Left ventricle myocardium inferior (tissue), 1 donor: ENCODE measurements around the gene TAF1B. TPM values are rescaled to one million over a fixed set of nuclear protein-coding genes. Genes with fewer than 3 reads are reported as not detected.

ENCODE experiments used
- DNase-seq: peaks from one replicate; pipeline ENCODE4 v3.0.0-alpha.2; 2020
- H3K27ac ChIP-seq: fragments of 200-600 bp; replicated peaks from 2 replicates; pipeline ENCODE4 v1.8.0; 2021
- H3K27me3 ChIP-seq: fragments of 200-600 bp; 2 replicates; pipeline ENCODE4 v1.8.0; 2021; ENCODE audit warnings: low read depth
- H3K36me3 ChIP-seq: fragments of 200-600 bp; 2 replicates; pipeline ENCODE4 v1.8.0; 2021
- H3K4me1 ChIP-seq: fragments of 200-600 bp; 2 replicates; pipeline ENCODE4 v1.8.0; 2021
- H3K4me3 ChIP-seq: fragments of 200-600 bp; 2 replicates; pipeline ENCODE4 v1.8.0; 2021; ENCODE audit warnings: mild to moderate bottlenecking, moderate library complexity
- H3K9me3 ChIP-seq: fragments of 200-600 bp; replicated peaks from 2 replicates; pipeline ENCODE4 v1.8.0; 2021
- intact Hi-C: fragments of 100-400 bp; cut with micrococcal nuclease; formaldehyde crosslinking; loops from one replicate; pipeline ENCODE4 v1.11.0; 2022
- total RNA-seq: library from RNA; stranded (reverse); fragmentation: NEBNext Ultra II Directional; extraction: Animal tissue kit (Norgen Biotek cat#: 25700); gene quantifications from one replicate; pipeline ENCODE4 v1.2.1, GENCODE V29; 2021
- TF ChIP-seq, protein P1 (sequence below): fragments of 200-600 bp; IDR thresholded peaks from 2 replicates; pipeline ENCODE4 v1.8.0; 2021; ENCODE audit warnings: antibody characterized with exemption, mild to moderate bottlenecking, borderline replicate concordance
- donor health status: DM: no; HTN: yes; CAD: no; lungs with severe emphysema.

TAF1B gene
- total RNA-seq, 1 donor from 2014 or later: 4.2 TPM

DNA sequence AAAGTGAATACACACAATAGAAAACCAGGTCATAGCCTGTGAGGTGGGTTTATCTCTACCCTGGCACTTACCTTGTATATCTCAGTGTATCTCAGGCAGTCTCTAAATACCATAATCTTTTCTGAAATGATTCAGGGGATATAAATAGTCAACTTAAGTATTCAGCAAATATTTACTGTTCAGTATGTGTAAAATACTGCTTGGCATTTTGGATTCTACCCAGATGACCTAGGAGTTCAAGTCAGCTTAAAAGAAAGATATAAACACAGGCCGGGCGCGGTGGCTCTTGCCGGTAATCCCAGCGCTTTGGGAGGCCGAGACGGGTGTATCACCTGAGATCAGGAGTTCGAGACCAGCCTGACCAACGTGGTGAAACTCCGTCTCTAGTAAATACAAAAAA lies 132.1 kb downstream of the TAF1B start:
- H3K9me3 ChIP-seq: no peaks in the 10 kb centered on the region
- intact Hi-C loops: no loop called here
- no peaks in the 10 kb centered on the region for H3K36me3 ChIP-seq
- TF ChIP-seq, protein P1, sequence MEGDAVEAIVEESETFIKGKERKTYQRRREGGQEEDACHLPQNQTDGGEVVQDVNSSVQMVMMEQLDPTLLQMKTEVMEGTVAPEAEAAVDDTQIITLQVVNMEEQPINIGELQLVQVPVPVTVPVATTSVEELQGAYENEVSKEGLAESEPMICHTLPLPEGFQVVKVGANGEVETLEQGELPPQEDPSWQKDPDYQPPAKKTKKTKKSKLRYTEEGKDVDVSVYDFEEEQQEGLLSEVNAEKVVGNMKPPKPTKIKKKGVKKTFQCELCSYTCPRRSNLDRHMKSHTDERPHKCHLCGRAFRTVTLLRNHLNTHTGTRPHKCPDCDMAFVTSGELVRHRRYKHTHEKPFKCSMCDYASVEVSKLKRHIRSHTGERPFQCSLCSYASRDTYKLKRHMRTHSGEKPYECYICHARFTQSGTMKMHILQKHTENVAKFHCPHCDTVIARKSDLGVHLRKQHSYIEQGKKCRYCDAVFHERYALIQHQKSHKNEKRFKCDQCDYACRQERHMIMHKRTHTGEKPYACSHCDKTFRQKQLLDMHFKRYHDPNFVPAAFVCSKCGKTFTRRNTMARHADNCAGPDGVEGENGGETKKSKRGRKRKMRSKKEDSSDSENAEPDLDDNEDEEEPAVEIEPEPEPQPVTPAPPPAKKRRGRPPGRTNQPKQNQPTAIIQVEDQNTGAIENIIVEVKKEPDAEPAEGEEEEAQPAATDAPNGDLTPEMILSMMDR: no peak
- no peaks in the 10 kb centered on the region for H3K27me3 ChIP-seq
- no peak overlapping the region for H3K4me3 ChIP-seq
- DNase-seq: no peak
- peaks cover 32% of the 10 kb centered on the region for H3K4me1 ChIP-seq
- no peak overlapping the region for H3K27ac ChIP-seq

DNA sequence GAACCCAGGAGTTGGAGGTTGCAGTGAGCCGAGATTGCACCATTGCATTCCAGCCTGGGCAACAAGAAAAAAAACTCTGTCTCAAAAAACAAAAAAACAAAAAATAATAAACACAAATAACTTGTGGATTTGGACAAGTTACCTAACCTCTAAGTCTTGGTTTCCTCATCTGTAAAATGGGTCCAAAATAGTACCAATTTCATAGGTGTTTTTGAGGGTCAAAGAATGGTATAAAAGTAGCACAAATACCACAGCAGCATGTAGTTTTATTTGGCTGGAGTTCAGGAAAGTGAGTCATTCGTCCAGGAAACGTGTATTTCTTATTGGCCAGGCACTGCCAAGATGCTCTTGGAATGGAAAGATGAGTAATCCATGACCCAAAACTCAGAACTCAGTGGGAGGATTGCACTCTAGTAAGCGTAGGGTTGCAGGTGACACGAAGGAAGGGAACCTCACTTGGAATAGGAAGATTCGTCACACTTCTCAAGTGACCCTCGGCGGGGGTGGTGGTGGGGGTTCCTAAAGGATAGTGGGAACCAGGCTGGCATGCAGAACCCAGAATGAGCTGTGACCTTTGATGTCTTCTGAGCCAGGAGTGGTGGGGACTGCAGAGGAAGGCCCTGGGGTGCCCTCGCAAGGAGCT lies 132.7 kb downstream of the TAF1B start:
- H3K27ac ChIP-seq: no peak overlapping the region
- DNase-seq: no peak
- H3K9me3 ChIP-seq: no peaks in the 10 kb centered on the region
- no peaks in the 10 kb centered on the region for H3K36me3 ChIP-seq
- intact Hi-C loops: no loop called here
- H3K27me3 ChIP-seq: no peaks in the 10 kb centered on the region
- TF ChIP-seq, protein P1: no peak
- H3K4me1 ChIP-seq: peaks cover 32% of the 10 kb centered on the region
- no peak overlapping the region for H3K4me3 ChIP-seq

DNA sequence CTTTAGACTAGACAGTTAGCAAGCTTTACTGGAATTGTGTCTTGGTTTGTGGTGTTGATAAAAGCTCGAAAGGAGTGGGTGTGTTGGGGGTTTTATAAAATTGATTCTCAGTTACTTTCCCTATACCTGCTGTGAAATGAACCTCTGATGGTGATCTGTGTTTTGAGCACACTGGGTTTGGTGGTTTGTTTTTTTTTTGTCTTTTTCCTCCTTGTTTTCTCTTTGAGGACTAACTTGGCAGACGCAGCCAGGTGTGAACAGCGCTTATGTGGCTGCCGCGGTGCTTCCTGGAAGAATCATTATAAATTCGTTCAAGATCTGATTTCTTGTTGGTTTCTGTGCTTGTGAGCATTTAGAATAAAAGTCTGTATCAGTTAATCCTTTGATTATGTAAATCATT lies 136.7 kb downstream of the TAF1B start:
- Histone ChIP-seq H3K9me3 (no peaks in the 10 kb centered on the region), H3K36me3 (no peaks in the 10 kb centered on the region), H3K27ac (no peak overlapping the region), H3K27me3 (no peaks in the 10 kb centered on the region), H3K4me1 (peaks cover 46% of the 10 kb centered on the region), H3K4me3 (no peak overlapping the region)
- DNase-seq: no peak
- TF ChIP-seq, protein P1: no peak
- intact Hi-C loops: loop anchor here (5.0 kb wide), 1 partner anchor 67 kb away; no protein-coding TSS in a partner anchor

DNA sequence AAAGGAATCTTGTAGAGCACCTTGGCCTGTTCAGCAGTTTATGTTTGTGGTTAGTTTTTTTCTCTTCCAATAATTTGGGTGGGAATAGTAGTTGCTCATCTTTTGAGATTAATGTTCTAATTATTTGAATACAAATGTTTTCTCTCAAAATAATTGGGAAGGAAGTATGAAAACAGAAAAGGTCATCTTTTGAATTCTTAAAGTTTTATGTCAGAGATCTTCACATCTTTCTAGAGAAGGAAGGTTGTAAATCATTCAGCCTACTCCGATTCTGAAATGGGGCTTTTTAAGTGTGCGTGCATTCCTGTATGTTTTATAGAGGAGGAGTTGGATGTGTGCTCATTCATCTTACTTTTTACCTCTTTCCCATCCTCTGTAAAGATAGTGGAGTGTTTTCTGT lies 137.2 kb downstream of the TAF1B start:
- TF ChIP-seq, protein P1: no peak
- Histone ChIP-seq H3K9me3 (no peaks in the 10 kb centered on the region), H3K4me1 (peaks cover 41% of the 10 kb centered on the region), H3K4me3 (no peak overlapping the region), H3K27me3 (no peaks in the 10 kb centered on the region), H3K36me3 (no peaks in the 10 kb centered on the region), H3K27ac (no peak overlapping the region)
- DNase-seq: no peak
- intact Hi-C loops: loop anchor here (5.0 kb wide), 1 partner anchor 67 kb away; no protein-coding TSS in a partner anchor

DNA sequence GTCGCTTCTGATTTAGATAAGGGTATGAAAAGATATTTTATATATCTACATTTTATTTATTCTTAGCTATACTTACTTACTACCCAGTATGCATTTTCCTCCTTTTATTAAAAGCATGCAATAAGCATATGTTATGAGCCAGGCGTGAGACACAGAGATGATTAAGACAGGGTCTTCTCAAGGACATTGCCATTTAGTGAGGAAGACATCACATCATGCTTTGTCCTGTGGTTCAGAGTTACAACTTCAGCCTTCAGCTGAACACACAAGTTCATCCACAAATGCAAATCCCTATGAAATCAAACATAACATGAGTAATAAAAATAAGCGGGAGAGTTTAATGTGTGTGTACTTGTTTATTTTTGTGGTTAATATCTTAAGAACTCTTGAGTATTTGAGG lies 138.4 kb downstream of the TAF1B start:
- no peak overlapping the region for H3K4me3 ChIP-seq
- TF ChIP-seq, protein P1: no peak
- no peak overlapping the region for H3K27ac ChIP-seq
- H3K9me3 ChIP-seq: no peaks in the 10 kb centered on the region
- no peaks in the 10 kb centered on the region for H3K27me3 ChIP-seq
- peaks cover 30% of the 10 kb centered on the region for H3K4me1 ChIP-seq
- no peaks in the 10 kb centered on the region for H3K36me3 ChIP-seq
- no peak for DNase-seq
- intact Hi-C loops: loop anchor here (5.0 kb wide), 1 partner anchor 66 kb away; no protein-coding TSS in a partner anchor
